Fibroblast of skin of left biceps (primary cell): ENCODE data around the gene OSBPL10.

Source experiments
- DNase-seq, 2 experiments: peaks; one replicate each; pipeline ENCODE4 v3.0.0-alpha.2; 2013; ENCODE audit warnings: low read depth in 2 of 2

The OSBPL10 gene

GRCh38 chr3:31668242-31668641 lies 312.8 kb downstream of the OSBPL10 start:
- DNase-seq, result no peak

- DNase-seq, result no peak
Observed at GRCh38 chr3:31667582-31667981, 313.5 kb downstream of the OSBPL10 start.

GRCh38 chr3:31664031-31664430 lies 317.0 kb downstream of the OSBPL10 start:
- DNase-seq, result no peak

GRCh38 chr3:31661993-31662670 lies 318.9 kb downstream of the OSBPL10 start:
- no peak for DNase-seq

- DNase-seq, result no peak
Observed at GRCh38 chr3:31661286-31661685, 319.8 kb downstream of the OSBPL10 start.

GRCh38 chr3:31659246-31659645 lies 321.8 kb downstream of the OSBPL10 start:
- DNase-seq, result no peak

GRCh38 chr3:31654998-31655397 lies 326.1 kb downstream of the OSBPL10 start:
- no peak for DNase-seq

GRCh38 chr3:31653464-31653863 lies 327.6 kb downstream of the OSBPL10 start:
- no peak for DNase-seq

GRCh38 chr3:31652296-31652695 lies 328.8 kb downstream of the OSBPL10 start:
- DNase-seq, result no peak

GRCh38 chr3:31648286-31648968 lies 332.6 kb downstream of the OSBPL10 start:
- DNase-seq, result no peak

- no peak for DNase-seq
Observed at GRCh38 chr3:31645256-31645655, 335.8 kb downstream of the OSBPL10 start.

- DNase-seq, result no peak
Observed at GRCh38 chr3:31639828-31640227, 341.2 kb downstream of the OSBPL10 start.

GRCh38 chr3:31636694-31637442 lies 344.2 kb downstream of the OSBPL10 start:
- no peak for DNase-seq

- no peak for DNase-seq
Observed at GRCh38 chr3:31636049-31636448, 345.0 kb downstream of the OSBPL10 start.

GRCh38 chr3:31635545-31635944 lies 345.5 kb downstream of the OSBPL10 start:
- DNase-seq, result no peak

GRCh38 chr3:31634476-31634875 lies 346.6 kb downstream of the OSBPL10 start:
- DNase-seq, result peak; percentile 15 to 30

- DNase-seq, result no peak
Observed at GRCh38 chr3:31629054-31629453, 352.0 kb downstream of the OSBPL10 start.

GRCh38 chr3:31625358-31625757 lies 355.7 kb downstream of the OSBPL10 start:
- no peak for DNase-seq

GRCh38 chr3:31624083-31624709 lies 356.9 kb downstream of the OSBPL10 start:
- DNase-seq, result no peak

- DNase-seq, result no peak
Observed at GRCh38 chr3:31622636-31623288, 358.3 kb downstream of the OSBPL10 start.

- no peak for DNase-seq
Observed at GRCh38 chr3:31621314-31621713, 359.7 kb downstream of the OSBPL10 start.

GRCh38 chr3:31620656-31621055 lies 360.4 kb downstream of the OSBPL10 start:
- DNase-seq, result no peak
